ENCODE results near the gene DGKD. TPM values are rescaled to one million over a fixed set of nuclear protein-coding genes. Genes with fewer than 3 reads are reported as not detected.
A peak's percentile ranks its signal among the peaks of the same experiment; 100 is the strongest.

DGKD gene
- total and polyA plus RNA-seq, 2 donors (not counting 1 experiment from before 2014, with no cell fraction given) = 224 to 396 TPM

- Mint-ChIP-seq H3K9me3 (ENCODE audit: insufficient read depth) (no peaks in the 10 kb centered on the region), H3K4me1 (peaks cover 87% of the 10 kb centered on the region), H3K4me3 (peak overlapping the region; percentile 64), H3K27me3 (no peaks in the 10 kb centered on the region), H3K27ac (peak overlapping the region; percentile 87)
- Histone ChIP-seq H3K4me2 (replicated peaks; ENCODE audit: low read depth, low read length, poor library complexity, severe bottlenecking) (peak overlapping the region; percentile 76), H3K27me3 (replicated peaks in 1 of 4; ENCODE audit: control extremely low read depth in 1 of 4, control insufficient read depth in 3 of 4, insufficient read depth in 4 of 4, low read length in 3 of 4) (no peaks in the 10 kb centered on the region), H2AFZ (ENCODE audit: insufficient read depth, low read depth, low read length, poor library complexity, severe bottlenecking) (no peak overlapping the region), H3K4me1 (ENCODE audit: control insufficient read depth in 2 of 2, insufficient read depth in 2 of 2, low read length in 2 of 2) (peaks cover 85 to 89% of the 10 kb centered on the region in 2 donors), H3K9ac (ENCODE audit: low read length) (peak overlapping the region; percentile 73), H3K4me3 (ENCODE audit: control extremely low read depth in 1 of 5, extremely low read depth in 1 of 5, insufficient read depth in 1 of 5, low read depth in 2 of 5, low read length in 4 of 5) (peak overlapping the region in 1 of 5 experiments; percentile 76), H3K79me2 (ENCODE audit: control insufficient read depth, insufficient read depth, low read length) (peaks cover 100% of the 10 kb centered on the region), H3K27ac (ENCODE audit: low read length in 2 of 2) (peak overlapping the region; percentile 91 to 92), H4K20me1 (ENCODE audit: control insufficient read depth, insufficient read depth, low read length, poor library complexity, severe bottlenecking) (peaks cover 22% of the 10 kb centered on the region), H3K36me3 (replicated peaks in 1 of 2; ENCODE audit: control extremely low read depth in 1 of 2, control insufficient read depth in 1 of 2, extremely low read depth in 1 of 2, insufficient read depth in 2 of 2, low read length in 1 of 2) (peaks cover 7 to 38% of the 10 kb centered on the region in 2 experiments), H3K9me3 (ENCODE audit: control extremely low read depth in 1 of 3, control insufficient read depth in 2 of 3, insufficient read depth in 1 of 3, low read length in 2 of 3) (peaks cover 0 to under 1% (median 0%) of the 10 kb centered on the region in 3 donors)
- intact Hi-C loops (cut with micrococcal nuclease) = loop anchor here (5.0 kb wide), 1 partner anchor 295 kb away; no protein-coding TSS in a partner anchor
- TF ChIP-seq EZH2 (IDR thresholded peaks at IDR 0.05; ENCODE audit: borderline replicate concordance, insufficient read depth, low read depth, low read length, poor library complexity, severe bottlenecking) (no peak), CTCF (IDR thresholded peaks at IDR 0.05) (no peak)
- DNase-seq (peak; percentile 50), ATAC-seq (ENCODE audit: low read depth) (no peak)
- WGBS (ENCODE audit: insufficient coverage) = no CpG with 5 or more reads among the region's 1 CpG
- CTCF ChIA-PET = interaction anchor here (0.9 to 15.7 kb wide), 7 partner anchors 8 to 60 kb away, joined by 3 to 218 read pairs (median 3); no protein-coding TSS in a partner anchor
- POLR2A ChIA-PET = interaction anchor here (0.8 kb wide), 1 partner anchor 26 kb away, joined by 3 read pairs; no protein-coding TSS in a partner anchor
Measured at GRCh38 chr2:233417282-233417681, 63.0 kb downstream of the DGKD start.
